ENCODE measurements around the gene FBXL12. TPM values are rescaled to one million over a fixed set of nuclear protein-coding genes. Genes with fewer than 3 reads are reported as not detected.
"Not testable (repeated sequence)": the region's sequence is repeated elsewhere in the genome, so short reads cannot be mapped to it uniquely, and the experiment has no call there.

FBXL12 gene
- total RNA-seq, 1 donor from 2014 or later, result 4.5 TPM

DNA sequence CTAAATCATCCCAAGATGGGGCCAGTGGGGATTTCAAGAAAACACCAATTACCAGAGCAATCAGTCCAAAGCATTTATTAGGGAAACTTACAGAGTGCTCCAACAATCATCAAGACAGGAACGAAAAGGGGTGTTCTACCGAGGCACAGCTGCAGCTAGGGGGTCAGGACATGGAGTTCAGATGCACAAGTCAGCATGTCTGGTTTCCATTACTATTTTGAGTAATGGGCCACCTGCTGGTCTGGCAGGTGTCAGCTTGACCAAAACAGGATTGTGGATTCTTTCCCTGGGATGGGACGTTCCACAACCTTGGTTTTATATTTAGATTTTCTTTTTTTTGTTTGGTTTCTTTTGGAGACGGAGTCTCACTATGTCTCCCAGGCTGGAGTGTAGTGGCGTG, 4.9 kb upstream of the FBXL12 start:
- Histone ChIP-seq H3K4me3 (ENCODE audit: low read depth, low read length) (no peak overlapping the region), H3K36me3 (ENCODE audit: control insufficient read depth, insufficient read depth, low read length) (no peaks in the 10 kb centered on the region), H3K27me3 (ENCODE audit: control insufficient read depth, insufficient read depth, low read length) (no peaks in the 10 kb centered on the region)
- TF ChIP-seq CTCF (IDR thresholded peaks at IDR 0.05; ENCODE audit: insufficient read depth, low read length, severe bottlenecking), result no peak
- no peak for FAIRE-seq
- no peak for DNase-seq (ENCODE audit: low read depth)

DNA sequence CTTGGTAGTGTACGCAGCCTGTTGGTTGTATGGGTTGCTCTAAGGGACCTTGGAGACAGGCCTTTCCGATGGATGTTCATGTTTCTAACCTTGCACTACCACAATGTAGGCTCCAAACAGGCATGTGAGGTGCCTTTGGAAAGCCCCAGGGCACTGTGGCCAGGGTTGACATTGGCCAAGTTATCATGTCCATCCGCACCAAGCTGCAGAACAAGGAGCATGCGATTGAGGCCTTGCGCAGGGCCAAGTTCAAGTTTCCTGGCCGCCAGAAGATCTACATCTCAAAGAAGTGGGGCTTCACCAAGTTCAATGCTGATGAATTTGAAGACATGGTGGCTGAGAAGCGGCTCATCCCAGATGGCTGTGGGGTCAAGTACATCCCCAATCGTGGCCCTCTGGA, 1.2 kb upstream of the FBXL12 start:
- not testable (repeated sequence) for H3K4me3 ChIP-seq (ENCODE audit: low read depth, low read length); H3K27me3 ChIP-seq (ENCODE audit: control insufficient read depth, insufficient read depth, low read length); DNase-seq (ENCODE audit: low read depth); H3K36me3 ChIP-seq (ENCODE audit: control insufficient read depth, insufficient read depth, low read length); FAIRE-seq

- no peaks in the 10 kb centered on the region for H3K27me3 ChIP-seq (ENCODE audit: control insufficient read depth, insufficient read depth, low read length)
- no peak for TF ChIP-seq CTCF (IDR thresholded peaks at IDR 0.05; ENCODE audit: insufficient read depth, low read length, severe bottlenecking)
- peak overlapping the region; percentile 29 for H3K4me3 ChIP-seq (ENCODE audit: low read depth, low read length)
- H3K36me3 ChIP-seq (ENCODE audit: control insufficient read depth, insufficient read depth, low read length), result no peaks in the 10 kb centered on the region
- FAIRE-seq (no peak), DNase-seq (ENCODE audit: low read depth) (no peak)
These were observed 674 bp upstream of the FBXL12 start for GRCh38 chr19:9819596-9819909.

DNA sequence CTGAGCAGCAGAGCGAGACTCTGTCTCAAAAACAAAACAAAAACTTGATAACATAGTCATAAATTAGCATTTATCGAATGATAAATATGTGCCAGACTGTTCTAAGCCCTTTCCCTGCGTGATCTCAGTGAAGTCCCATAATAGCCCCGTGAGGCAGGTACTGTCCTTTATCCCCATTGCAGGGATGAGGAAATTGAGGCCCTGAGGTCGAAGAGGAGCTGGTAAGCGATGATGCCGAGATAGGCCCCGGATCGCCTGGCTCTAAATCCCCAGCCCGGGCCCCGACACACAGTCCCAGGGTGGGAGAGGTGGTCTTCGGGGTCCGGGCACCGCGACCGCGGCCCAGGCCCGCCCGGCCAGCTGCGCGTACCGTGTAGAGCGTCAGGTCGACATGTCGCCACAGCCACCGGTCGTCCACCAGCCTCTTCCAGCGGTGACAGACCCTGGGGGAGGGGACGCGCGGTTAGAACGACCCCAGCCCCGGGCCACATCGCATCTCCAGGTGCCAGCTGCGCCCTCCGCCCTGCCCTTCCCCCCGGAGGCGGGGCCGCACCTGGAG, 625 bp downstream of the FBXL12 start:
- DNase-seq (ENCODE audit: low read depth), result no peak
- peak overlapping the region; percentile 84 for H3K4me3 ChIP-seq (ENCODE audit: low read depth, low read length)
- no peaks in the 10 kb centered on the region for H3K27me3 ChIP-seq (ENCODE audit: control insufficient read depth, insufficient read depth, low read length)
- H3K36me3 ChIP-seq (ENCODE audit: control insufficient read depth, insufficient read depth, low read length), result no peaks in the 10 kb centered on the region
- no peak for FAIRE-seq
- TF ChIP-seq CTCF (IDR thresholded peaks at IDR 0.05; ENCODE audit: insufficient read depth, low read length, severe bottlenecking), result no peak

DNA sequence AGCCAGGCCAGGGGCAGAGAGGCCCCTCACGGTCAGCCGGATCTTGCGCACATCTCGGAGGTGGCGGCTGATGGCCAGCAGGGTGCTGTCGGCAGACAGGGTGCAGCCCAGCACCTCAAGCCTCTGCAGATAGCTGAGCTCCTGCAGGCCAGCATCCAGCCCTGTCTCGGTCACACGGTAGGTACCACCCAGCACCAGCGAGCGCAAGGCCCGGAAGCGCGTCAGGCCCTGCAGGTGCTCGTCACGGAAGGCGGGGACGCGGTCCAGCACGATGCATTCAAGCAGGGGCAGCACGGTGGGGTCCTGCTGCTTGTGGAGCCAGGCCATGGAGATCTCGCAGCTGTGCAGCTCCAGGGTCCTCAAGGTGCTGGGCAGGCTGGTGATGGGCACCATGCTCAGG, 7.7 kb downstream of the FBXL12 start:
- Histone ChIP-seq H3K27me3 (ENCODE audit: control insufficient read depth, insufficient read depth, low read length) (no peaks in the 10 kb centered on the region), H3K36me3 (ENCODE audit: control insufficient read depth, insufficient read depth, low read length) (peaks cover 17% of the 10 kb centered on the region), H3K4me3 (ENCODE audit: low read depth, low read length) (no peak overlapping the region)
- FAIRE-seq (no peak), DNase-seq (ENCODE audit: low read depth) (no peak)
- TF ChIP-seq CTCF (IDR thresholded peaks at IDR 0.05; ENCODE audit: insufficient read depth, low read length, severe bottlenecking), result no peak

DNA sequence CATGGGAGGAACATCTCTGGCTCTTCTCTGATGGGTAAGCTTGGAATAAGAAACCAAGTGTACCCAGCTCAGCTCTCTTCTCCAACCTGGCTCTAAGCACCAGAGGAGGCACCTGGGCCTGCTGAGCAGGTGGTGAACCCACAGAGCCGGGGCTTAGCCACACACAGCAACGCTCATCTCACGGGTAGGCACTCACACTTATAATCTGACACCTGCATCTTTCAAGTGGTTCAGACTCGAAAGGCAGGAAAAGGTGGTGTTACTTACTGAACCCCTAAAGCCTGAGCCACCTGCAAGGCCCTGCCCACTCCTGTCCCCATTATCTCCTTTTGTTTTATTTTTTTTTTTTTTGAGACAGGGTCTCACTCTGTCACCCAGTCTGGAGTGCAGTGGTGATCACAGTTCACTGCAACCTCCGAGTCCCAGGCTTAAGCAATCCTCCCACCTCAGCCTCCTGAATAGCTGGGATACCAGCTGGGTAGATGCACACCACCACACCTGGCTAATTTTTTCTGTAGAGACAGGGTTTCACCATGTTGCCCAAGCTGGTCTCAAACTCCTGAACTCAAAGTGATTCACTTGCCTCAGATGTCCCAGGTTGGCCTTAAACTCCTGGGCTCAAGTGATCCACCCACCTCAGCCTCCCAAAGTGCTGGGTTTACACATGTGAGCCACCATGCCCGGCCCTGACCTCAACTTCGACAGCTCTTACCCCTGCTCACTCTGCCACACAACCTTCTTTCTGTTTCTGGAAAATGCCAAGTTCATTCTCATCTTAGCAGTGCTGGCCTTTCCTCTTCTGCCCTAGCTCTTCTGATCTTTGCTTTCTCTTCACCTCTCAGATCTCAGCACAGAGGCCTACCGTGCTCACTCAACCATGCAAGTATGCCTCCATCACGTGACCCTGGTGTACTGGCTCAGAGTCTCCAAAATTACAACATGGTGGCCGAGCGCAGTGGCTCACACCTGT, 9.7 kb downstream of the FBXL12 start:
- no peak for TF ChIP-seq CTCF (IDR thresholded peaks at IDR 0.05; ENCODE audit: insufficient read depth, low read length, severe bottlenecking)

More for the DNA sequence above, 9.7 kb downstream of the FBXL12 start:
- FAIRE-seq (no peak), DNase-seq (ENCODE audit: low read depth) (no peak)
- Histone ChIP-seq H3K36me3 (ENCODE audit: control insufficient read depth, insufficient read depth, low read length) (peaks cover 18% of the 10 kb centered on the region), H3K27me3 (ENCODE audit: control insufficient read depth, insufficient read depth, low read length) (no peaks in the 10 kb centered on the region), H3K4me3 (ENCODE audit: low read depth, low read length) (no peak overlapping the region)
